Spinal cord (tissue), 4 donors: Measurements from ENCODE around the gene FGF19. TPM values are rescaled to one million over a fixed set of nuclear protein-coding genes. Genes with fewer than 3 reads are reported as not detected.

Experiments
- polyA plus RNA-seq, 2 donors: library from polyadenylated mRNA; unstranded; fragments of 120-200 nt; gene quantifications; one replicate each; pipeline ENCODE4 v1.2.1, GENCODE V29; 2013; ENCODE audit not compliant: insufficient read length in 2 of 2
- total RNA-seq, 2 donors: library from RNA; depleted of rRNA in 1 of 2; stranded (reverse); fragments of 120-200 nt in 1 of 2; fragments of >200 nt in 1 of 2; gene quantifications; one replicate each; pipeline versions ENCODE4 v1.2.3 to v1.2.4, GENCODE V29; 2013 to 2014

The FGF19 gene
- total and polyA plus RNA-seq, 4 donors, result 0.44 to 0.48 TPM; not detected in 2

Other genes with a start within 250 kb of the FGF19 start
- not detected for gene LINC01488, start 222.4 kb downstream of the FGF19 start, total RNA-seq
- not detected for gene LINC01488, start 222.4 kb downstream of the FGF19 start, polyA plus RNA-seq
- gene CCND1, start 62.9 kb downstream of the FGF19 start, total RNA-seq, result 100 to 1,000 TPM in 1 of 2 donors, 10 to 100 TPM in 1; 60.8 to 226 TPM
- 10 to 100 TPM; 59.0 to 66.2 TPM for gene CCND1, start 62.9 kb downstream of the FGF19 start, polyA plus RNA-seq
- 10 to 100 TPM; 11.2 to 17.5 TPM for gene LTO1, start 28.7 kb downstream of the FGF19 start, total RNA-seq
- gene LTO1, start 28.7 kb downstream of the FGF19 start, polyA plus RNA-seq, result 10 to 100 TPM; 21.5 to 36.6 TPM
- not detected for gene FGF4, start 71.3 kb upstream of the FGF19 start, total RNA-seq
- not detected for gene FGF4, start 71.3 kb upstream of the FGF19 start, polyA plus RNA-seq
- gene FGF3, start 115.4 kb upstream of the FGF19 start, total RNA-seq, result not detected
- not detected for gene FGF3, start 115.4 kb upstream of the FGF19 start, polyA plus RNA-seq